MCF 10A (cell line): ENCODE data around the gene GNB2. TPM values are rescaled to one million over a fixed set of nuclear protein-coding genes. Genes with fewer than 3 reads are reported as not detected.
"Not testable (repeated sequence)": the region's sequence is repeated elsewhere in the genome, so short reads cannot be mapped to it uniquely, and the experiment has no call there.

Experiments used
- BruUV-seq: library from RNA; stranded (reverse); fragments of 400-500 nt; replicated peaks from 2 replicates; lab custom pipeline; 2021; lab: Mats Ljungman, UMichigan
- CTCF ChIA-PET: fragments of 300-600 bp; sonication (Branson Sonifier 250); formaldehyde crosslinking; extraction: SDS; loops from one replicate; lab custom pipeline; 2021; ENCODE audit warnings: antibody characterized with exemption, inconsistent platforms; lab: Yijun Ruan, JAX
- POLR2A ChIA-PET: fragments of 300-600, 350-650 bp; sonication (Branson Sonifier 250); formaldehyde crosslinking; extraction: SDS; loops from one replicate; lab custom pipeline; 2020; ENCODE audit warnings: antibody characterized with exemption, inconsistent platforms; lab: Yijun Ruan, JAX
- DNase-seq: peaks from one replicate; pipeline ENCODE4 v3.0.0-alpha.2; 2018; ENCODE audit not compliant: unreplicated experiment
- H3K27ac Mint-ChIP-seq: one replicate; pipeline ENCODE4 v1.8.0; 2022; ENCODE audit warnings: mild to moderate bottlenecking, low read depth, mixed read lengths; ENCODE audit not compliant: unreplicated experiment
- H3K27me3 Mint-ChIP-seq: one replicate; pipeline ENCODE4 v1.8.0; 2022; ENCODE audit warnings: mixed read lengths; ENCODE audit not compliant: insufficient read depth, unreplicated experiment
- H3K36me3 Mint-ChIP-seq: one replicate; pipeline ENCODE4 v1.8.0; 2022; ENCODE audit warnings: mild to moderate bottlenecking, moderate library complexity, mixed read lengths; ENCODE audit not compliant: insufficient read depth, unreplicated experiment
- H3K4me1 Mint-ChIP-seq: one replicate; pipeline ENCODE4 v1.8.0; 2022; ENCODE audit warnings: mixed read lengths; ENCODE audit not compliant: insufficient read depth, unreplicated experiment
- H3K4me3 Mint-ChIP-seq: one replicate; pipeline ENCODE4 v1.8.0; 2022; ENCODE audit warnings: mild to moderate bottlenecking, moderate library complexity, mixed read lengths; ENCODE audit not compliant: unreplicated experiment
- H3K9me3 Mint-ChIP-seq: one replicate; pipeline ENCODE4 v1.8.0; 2022; ENCODE audit warnings: mixed read lengths; ENCODE audit not compliant: unreplicated experiment
- intact Hi-C: fragments of 100-400 bp; cut with micrococcal nuclease; formaldehyde crosslinking; loops from 2 replicates; pipeline ENCODE4 v1.14.1; 2022
- total RNA-seq: library from RNA; stranded (reverse); gene quantifications from 2 replicates; pipeline ENCODE4 v1.2.3, GENCODE V29; 2022
- TF ChIP-seq, protein P1 (sequence below): fragments of 200-600 bp; IDR thresholded peaks from one replicate; pipeline ENCODE4 v1.8.0; 2022; ENCODE audit warnings: antibody characterized with exemption, mild to moderate bottlenecking; ENCODE audit not compliant: unreplicated experiment

The GNB2 gene
- total RNA-seq, 1 experiment from 2014 or later: 201 TPM

GRCh38 chr7:100667331-100668068, 6.0 kb upstream of the GNB2 start:
- no TSS peak for BruUV-seq
- H3K4me3 Mint-ChIP-seq: no peak overlapping the region
- ChIA-PET POLR2A (interaction anchor here (0.7 to 0.8 kb wide), 2 partner anchors 10 to 55 kb away, joined by 3 read pairs; partner anchors contain the start of gene MOSPD3), CTCF (interaction anchor here (0.8 to 1.0 kb wide), 2 partner anchors 9 to 102 kb away, joined by 3 to 4 read pairs; no protein-coding TSS in a partner anchor)
- H3K27ac Mint-ChIP-seq: no peak overlapping the region
- intact Hi-C loops: no loop called here
- no peak for DNase-seq
- no peaks in the 10 kb centered on the region for H3K36me3 Mint-ChIP-seq
- TF ChIP-seq, protein P1, sequence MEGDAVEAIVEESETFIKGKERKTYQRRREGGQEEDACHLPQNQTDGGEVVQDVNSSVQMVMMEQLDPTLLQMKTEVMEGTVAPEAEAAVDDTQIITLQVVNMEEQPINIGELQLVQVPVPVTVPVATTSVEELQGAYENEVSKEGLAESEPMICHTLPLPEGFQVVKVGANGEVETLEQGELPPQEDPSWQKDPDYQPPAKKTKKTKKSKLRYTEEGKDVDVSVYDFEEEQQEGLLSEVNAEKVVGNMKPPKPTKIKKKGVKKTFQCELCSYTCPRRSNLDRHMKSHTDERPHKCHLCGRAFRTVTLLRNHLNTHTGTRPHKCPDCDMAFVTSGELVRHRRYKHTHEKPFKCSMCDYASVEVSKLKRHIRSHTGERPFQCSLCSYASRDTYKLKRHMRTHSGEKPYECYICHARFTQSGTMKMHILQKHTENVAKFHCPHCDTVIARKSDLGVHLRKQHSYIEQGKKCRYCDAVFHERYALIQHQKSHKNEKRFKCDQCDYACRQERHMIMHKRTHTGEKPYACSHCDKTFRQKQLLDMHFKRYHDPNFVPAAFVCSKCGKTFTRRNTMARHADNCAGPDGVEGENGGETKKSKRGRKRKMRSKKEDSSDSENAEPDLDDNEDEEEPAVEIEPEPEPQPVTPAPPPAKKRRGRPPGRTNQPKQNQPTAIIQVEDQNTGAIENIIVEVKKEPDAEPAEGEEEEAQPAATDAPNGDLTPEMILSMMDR: no peak
- no peaks in the 10 kb centered on the region for H3K9me3 Mint-ChIP-seq
- H3K27me3 Mint-ChIP-seq: no peaks in the 10 kb centered on the region
- H3K4me1 Mint-ChIP-seq: peaks cover 6% of the 10 kb centered on the region

DNA sequence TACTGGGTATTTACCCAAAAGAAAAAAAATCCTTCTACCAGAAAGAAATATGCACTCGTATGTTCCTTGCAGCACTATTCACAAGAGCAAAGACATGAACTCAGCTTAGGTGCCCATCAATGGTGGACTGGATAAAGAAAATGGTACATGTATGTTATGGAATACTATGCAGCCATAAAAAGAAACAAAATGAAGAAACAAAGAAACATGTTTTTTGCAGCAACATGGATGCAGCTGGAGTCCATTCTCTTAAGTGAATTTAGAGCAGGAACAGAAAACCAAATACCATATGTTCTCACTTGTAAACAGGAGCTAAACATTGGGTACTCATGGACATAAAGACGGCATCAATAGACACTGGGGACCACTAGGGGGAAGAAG, 5.5 kb upstream of the GNB2 start:
- Mint-ChIP-seq H3K9me3 (no peaks in the 10 kb centered on the region), H3K27ac (no peak overlapping the region)
- CTCF ChIA-PET: interaction anchor here (0.8 kb wide), 1 partner anchor 10 kb away, joined by 3 read pairs; no protein-coding TSS in a partner anchor

GRCh38 chr7:100669106-100669505, 4.4 kb upstream of the GNB2 start:
- H3K36me3 Mint-ChIP-seq, POLR2A ChIA-PET, H3K27ac Mint-ChIP-seq, H3K4me1 Mint-ChIP-seq, H3K27me3 Mint-ChIP-seq, intact Hi-C loops, CTCF ChIA-PET, DNase-seq, H3K4me3 Mint-ChIP-seq, H3K9me3 Mint-ChIP-seq, BruUV-seq: not testable (repeated sequence)

More for the DNA sequence above, 5.5 kb upstream of the GNB2 start:
- intact Hi-C loops: no loop called here
- DNase-seq: no peak
- POLR2A ChIA-PET: interaction anchor here (0.8 kb wide), 1 partner anchor 56 kb away, joined by 3 read pairs; the partner anchor contains the start of gene MOSPD3
- no peaks in the 10 kb centered on the region for H3K36me3 Mint-ChIP-seq
- no TSS peak for BruUV-seq
- H3K27me3 Mint-ChIP-seq: no peaks in the 10 kb centered on the region
- H3K4me3 Mint-ChIP-seq: no peak overlapping the region
- TF ChIP-seq, protein P1: no peak
- H3K4me1 Mint-ChIP-seq: peaks cover 6% of the 10 kb centered on the region

DNA sequence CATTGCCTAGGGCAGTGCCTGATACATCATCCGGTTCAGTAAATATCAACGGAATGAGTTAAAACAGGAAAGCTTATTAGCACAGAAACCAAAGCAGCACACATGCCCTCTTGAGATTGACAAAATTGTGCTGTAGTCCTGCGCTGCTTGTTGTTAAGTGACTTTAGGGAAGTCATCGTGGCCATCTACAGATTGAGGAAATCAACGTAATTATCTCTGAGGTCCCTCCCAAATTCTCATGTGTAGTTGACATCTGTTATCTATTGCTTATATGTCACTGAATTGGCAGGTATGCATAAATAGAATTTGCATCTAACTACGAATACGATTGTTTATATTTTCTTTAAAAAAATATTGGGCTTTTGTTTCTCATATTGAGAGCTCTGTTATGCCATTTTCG, 3.5 kb upstream of the GNB2 start:
- CTCF ChIA-PET: interaction anchor here (0.7 to 1.2 kb wide), 2 partner anchors 35 to 111 kb away, joined by 3 to 4 read pairs; no protein-coding TSS in a partner anchor
- DNase-seq: no peak
- no peak overlapping the region for H3K27ac Mint-ChIP-seq
- no TSS peak for BruUV-seq
- H3K9me3 Mint-ChIP-seq: no peaks in the 10 kb centered on the region
- H3K36me3 Mint-ChIP-seq: no peaks in the 10 kb centered on the region
- H3K27me3 Mint-ChIP-seq: no peaks in the 10 kb centered on the region
- TF ChIP-seq, protein P1: no peak
- intact Hi-C loops: loop anchor here (5.0 kb wide), 2 partner anchors 43 to 193 kb away; partner anchors contain the start of gene TSC22D4
- no peak overlapping the region for H3K4me3 Mint-ChIP-seq
- POLR2A ChIA-PET: interaction anchor here (0.6 kb wide), 1 partner anchor 10 kb away, joined by 4 read pairs; no protein-coding TSS in a partner anchor
- peaks cover 6% of the 10 kb centered on the region for H3K4me1 Mint-ChIP-seq
